T-helper 2 cell treated with Interferon-gamma antibody and Interleukin-4, amounts not matched to agents 100 ng/mL and 5 ng/mL, for 36 hours (primary cell): Measurements from ENCODE around the gene TSPAN9. TPM values are rescaled to one million over a fixed set of nuclear protein-coding genes. Genes with fewer than 3 reads are reported as not detected.

Experiments used
- intact Hi-C: fragments of 100-400 bp; cut with micrococcal nuclease; formaldehyde crosslinking; loops from one replicate; pipeline ENCODE4 v1.15.1; 2023
- total RNA-seq: library from RNA; stranded (reverse); gene quantifications from 2 replicates; pipeline ENCODE4 v1.2.3, GENCODE V29; 2022

Gene TSPAN9
- total RNA-seq, 1 donor from 2014 or later = not detected

DNA sequence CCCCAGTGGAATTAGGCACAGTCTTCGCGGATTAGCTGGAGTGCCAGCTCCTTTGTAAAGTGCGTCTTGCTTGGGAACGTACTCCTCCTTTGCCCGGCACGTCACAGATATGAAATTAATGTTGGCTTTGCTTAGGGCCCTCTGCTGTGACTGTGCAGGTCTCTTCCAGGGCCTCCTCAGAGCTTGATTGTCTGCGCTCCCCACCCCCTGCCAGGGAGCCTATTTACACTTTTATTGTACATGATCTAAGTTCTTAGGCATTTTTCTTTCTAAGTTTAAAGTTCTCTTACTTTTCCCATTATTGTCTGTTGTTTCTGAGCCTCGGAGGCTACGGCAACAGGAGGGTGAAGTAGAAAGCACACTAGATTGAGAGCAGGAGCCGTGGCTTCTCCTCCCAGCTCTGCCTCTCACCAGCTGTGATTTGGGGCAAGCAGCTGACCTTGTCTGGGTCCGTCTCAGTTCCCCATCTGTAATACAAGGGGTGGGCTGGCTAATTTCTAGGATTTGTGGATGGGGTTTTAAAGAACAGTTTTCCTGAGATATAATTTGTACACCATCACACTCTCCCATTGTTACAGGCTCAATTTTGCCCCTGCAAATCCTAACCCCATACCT lies 81.8 kb downstream of the TSPAN9 start:
- intact Hi-C loops = no loop called here

- intact Hi-C loops = no loop called here
Measured at GRCh38 chr12:3160081-3160480, 82.9 kb downstream of the TSPAN9 start.

DNA sequence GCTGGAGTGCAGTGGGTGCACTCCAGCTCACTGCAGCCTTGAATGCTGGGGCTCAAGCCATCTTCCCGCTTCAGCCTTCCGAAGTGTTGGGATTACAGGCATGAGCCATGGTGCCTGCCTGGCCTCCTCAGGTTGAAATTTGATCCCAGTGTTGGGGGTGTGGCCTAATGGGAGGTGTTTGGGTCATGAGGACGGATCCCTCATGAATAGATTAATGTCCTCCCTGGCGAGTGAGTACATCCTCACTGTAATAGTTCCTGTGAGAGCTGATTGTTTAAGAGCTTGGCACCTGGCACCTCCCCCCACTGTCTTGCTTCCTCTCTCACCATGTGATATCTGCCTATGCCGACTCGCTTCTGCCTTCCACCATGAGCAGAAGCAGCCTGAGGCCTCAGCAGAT lies 84.7 kb downstream of the TSPAN9 start:
- intact Hi-C loops = no loop called here

DNA sequence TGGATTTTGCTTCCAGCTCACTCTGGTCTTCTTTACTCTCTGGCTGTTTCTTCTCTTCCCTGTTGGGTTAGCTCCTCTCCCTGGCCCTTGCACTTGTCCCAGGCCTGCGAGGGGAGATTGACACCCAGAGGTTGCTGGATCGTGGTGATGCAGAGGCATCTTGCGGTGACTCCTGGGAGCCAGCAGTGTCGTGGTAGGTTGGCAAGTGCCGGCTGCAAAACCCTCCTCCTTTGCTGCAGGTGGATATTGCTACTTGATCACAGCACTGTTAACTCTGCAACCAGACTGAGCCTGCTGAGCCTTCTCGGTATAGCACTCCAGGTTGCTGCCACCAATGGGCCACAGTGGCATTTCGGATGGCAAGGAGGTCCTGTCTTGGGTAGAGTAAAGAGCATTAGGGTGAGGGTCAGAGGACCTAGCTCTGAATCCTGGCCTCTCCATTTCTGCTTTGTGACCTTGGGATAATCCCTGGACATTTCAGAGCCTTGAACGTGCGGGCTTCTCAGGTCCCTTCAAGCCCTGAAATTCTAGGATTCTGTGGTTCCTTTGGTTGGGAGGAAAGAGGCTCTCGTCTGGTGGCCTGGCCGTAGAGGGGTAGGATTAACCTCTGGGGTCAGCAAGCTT lies 87.4 kb downstream of the TSPAN9 start:
- intact Hi-C loops = no loop called here

- intact Hi-C loops = no loop called here
Measured at GRCh38 chr12:3165078-3165980, 88.2 kb downstream of the TSPAN9 start.

DNA sequence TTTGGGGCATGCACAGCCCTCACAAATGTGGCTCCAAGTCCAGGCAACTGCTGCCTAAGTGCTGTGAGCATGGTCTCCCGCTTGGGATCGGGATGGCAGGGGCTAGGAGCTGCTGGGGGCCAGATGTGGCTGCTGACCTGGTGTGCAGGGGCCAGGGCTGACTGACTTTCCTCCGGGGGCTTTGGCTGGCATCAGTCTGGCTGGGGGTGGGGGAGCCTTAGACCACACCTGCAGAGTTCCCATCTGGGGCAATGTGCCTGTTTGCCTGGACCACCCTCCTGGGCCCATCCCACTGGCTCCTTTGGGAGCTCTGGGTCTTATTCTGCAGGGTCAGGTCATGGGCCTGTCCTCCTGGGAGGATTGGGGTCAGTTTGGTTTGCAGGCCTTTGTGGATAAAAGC lies 90.5 kb downstream of the TSPAN9 start:
- intact Hi-C loops = no loop called here

DNA sequence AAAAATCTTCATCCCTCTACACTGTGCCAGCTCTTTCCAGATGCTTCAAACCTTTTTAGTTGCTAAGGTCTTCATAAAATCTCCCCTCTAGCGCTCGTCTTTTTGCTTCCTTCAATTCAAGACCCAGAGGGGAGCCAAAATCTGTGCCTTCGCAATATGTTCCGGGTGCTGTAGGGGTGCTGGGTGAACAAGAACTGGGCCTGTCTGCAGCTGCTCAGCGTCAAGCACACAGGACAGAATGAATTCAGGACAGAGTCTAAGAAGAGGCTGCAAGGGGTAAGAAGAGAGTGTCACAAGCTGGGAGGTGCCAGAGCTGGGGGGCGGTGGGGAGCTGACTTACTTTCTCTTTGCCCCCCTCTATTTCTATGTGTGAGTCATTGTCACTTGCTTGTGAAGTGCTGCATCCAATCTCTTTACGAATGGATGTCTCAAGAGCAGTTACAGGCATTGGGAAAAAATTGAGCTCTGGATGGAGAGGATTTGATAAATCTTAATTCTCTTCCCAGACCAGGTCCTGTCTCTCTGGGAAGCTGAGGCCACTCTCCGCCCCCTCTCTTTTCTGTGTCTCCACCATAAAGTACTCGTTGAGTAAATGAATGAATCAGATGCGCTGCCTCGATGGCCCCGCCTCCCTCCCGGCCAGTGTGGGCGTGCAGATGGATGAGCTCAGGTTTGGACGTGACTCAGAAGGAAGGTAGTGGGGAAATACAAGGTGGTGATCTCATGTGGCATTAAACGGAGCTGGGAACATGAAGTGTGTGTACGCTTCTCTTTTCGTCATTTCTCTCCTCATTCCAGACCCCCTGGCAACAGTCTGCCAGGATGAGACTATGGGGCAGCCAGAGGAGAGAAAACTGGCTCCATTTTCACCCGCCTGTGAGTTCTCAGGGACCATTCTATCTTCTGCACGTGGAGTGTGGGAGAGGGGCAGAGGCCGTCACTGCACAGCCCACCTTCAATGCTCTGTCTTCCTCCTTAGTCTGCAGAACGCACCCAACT lies 91.3 kb downstream of the TSPAN9 start:
- intact Hi-C loops = no loop called here

DNA sequence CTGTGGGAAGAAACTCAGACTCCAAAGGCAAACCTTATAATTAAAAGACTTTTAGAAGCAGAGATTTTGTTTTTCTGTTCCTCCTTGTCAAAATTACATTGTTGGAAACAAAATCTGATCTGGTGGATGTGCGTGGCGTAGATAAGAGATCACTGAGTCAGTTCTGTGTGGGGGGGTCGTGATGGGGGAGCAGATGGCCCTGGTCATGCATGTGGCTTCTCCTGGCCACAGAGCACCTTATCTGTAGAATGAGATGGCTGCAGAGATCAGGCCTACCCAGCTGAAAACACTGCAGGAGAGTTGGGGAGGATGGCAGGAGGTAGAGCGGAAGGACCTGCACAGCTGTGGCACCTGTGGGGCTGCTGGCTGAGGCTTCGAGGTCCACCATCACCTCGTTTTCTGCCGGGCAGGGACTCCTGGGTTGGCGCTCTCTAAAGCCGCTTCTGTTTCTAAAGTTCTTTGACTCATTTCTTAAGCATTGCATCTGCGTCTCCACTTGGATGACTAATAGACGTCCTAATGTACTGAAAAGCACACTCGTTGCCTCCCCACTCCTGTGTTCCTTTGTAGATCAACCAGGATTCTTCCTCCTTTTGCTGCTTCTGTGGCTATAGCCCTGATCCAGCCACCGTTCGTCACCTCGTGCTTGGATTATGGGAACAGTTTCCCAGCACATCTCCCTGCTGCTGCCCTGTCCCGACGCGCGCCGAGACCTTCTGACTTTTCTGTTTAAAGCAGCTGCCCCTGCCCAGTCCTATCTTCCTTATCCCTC lies 93.4 kb downstream of the TSPAN9 start:
- intact Hi-C loops = no loop called here

- intact Hi-C loops = no loop called here
Measured at GRCh38 chr12:3171195-3171591, 94.0 kb downstream of the TSPAN9 start.

DNA sequence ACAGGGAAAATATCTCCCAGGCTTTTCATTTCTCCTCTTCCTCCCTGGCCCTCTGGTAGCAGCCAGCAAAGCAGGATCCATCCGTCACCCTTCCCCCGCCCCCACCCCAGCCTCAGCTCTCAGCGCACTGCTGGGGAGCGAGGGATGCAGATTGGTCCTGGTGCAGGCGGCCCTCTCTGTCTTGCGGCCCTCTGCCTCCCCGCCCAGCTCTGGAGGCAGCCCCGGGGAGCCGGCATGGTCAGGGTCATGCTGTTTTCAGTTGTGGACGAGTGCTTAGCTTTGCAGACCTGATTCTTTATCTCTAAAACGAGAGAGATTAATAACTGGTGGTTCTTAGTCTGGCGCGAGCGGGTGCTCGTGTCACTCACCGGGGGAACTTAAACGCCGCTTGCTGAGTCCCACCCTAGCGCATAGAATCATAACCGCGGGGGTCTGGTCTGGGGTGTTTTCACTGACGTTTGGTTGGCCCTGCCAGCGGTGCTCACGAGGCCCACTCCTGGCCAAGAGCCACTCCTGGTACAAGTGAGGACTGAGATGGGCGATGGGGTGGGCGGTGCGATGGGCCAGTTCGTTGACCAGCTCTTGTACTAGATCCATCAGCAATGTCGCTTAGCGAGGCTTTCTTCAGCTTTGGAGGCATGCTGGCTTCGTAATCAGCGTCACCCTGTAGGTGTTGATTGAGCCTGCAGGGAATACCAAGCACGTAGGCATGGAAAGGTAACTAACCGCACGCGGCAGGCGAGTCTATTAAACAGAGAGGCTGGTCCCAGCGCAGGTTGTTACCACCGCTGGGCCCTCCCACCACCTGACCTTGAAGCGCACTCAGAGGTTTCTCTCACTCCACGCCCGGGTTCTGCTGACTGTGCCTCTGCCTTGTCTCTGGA lies 95.2 kb downstream of the TSPAN9 start:
- intact Hi-C loops = no loop called here

DNA sequence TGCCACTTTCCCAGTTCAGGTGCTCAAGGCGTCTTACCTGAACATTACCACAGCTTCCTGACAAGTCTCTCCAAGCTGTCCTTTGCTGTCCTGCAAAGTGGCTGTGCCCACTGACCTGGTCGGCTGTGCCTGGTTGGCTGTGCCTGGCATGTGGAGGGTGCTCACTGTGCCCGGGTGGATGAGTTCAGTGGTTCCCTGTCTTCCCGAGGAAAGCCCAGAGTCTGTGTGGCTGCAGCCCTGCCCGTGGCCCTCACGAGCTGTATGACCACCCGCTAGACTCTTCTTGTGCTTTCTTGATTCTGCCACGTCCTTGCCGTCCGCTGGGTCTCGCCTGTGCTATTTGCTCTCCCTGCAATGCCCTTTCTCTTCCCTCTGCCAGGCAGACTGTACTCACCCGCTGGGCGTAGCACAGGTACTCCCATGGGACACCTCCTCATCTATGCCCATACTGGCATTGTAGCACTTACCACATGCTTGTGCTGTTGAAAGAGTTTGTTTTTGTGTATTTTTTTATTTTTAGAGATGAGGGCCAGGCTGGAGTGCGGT lies 95.9 kb downstream of the TSPAN9 start:
- intact Hi-C loops = no loop called here

DNA sequence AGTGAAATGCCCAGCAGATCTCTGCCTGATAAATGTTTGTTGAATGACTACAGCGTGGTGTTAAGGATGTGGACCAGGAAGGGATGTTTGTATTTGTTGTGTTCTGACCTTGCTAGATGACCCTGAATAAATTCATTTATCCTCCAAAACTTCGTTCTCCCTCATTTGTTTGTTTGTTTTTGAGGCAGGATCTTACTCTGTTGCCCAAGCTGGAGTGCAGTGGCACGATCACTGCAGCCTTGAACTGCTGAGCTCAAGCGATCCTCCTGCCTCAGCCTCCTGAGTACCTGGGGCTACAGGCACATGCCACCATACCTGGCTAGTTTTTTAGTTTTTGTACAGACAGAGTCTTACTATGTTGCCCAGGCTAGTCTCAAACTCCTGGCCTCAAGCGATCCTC lies 96.7 kb downstream of the TSPAN9 start:
- intact Hi-C loops = no loop called here

DNA sequence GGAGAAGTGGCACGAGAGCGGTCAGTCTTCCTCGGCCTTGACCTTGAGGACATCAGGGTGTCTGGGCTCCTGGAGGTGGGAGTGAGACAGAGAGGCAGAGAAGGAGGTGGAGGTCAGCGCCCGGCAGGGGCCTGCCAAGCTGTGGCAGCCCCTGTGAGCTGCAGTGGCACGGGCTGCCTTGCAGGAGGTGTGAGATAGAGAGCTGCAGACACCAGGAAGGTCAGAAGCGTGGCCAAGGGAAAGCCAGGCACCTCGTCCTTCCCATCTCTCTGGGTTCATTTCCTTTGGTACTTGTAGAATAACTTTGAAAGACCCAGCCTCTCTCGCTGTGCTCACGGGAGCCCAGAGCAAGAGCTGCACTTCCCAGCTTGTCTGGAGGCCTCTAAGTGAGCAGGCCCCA lies 98.1 kb downstream of the TSPAN9 start:
- intact Hi-C loops = no loop called here

DNA sequence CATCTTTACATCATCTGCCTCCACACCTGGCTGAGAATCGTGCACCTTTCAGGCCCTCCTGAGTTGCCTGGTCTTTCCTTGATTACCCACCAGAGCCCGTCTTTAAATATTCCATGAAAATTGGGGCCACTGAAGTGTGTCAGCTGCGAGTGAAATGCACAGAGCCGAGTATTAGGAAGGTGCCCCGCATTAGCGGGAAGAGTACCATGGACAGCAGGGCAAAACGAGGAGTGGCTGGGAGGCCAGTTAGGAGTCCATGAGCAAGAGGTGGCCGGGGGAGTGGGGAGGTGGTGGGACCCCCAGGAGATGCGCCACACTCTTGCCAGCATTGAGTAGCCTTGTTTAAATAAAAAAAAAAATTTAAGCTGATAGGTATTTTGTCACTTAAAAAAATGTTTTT lies 99.6 kb downstream of the TSPAN9 start:
- intact Hi-C loops = no loop called here

- intact Hi-C loops = no loop called here
Measured at GRCh38 chr12:3177778-3178425, 100.7 kb downstream of the TSPAN9 start.

DNA sequence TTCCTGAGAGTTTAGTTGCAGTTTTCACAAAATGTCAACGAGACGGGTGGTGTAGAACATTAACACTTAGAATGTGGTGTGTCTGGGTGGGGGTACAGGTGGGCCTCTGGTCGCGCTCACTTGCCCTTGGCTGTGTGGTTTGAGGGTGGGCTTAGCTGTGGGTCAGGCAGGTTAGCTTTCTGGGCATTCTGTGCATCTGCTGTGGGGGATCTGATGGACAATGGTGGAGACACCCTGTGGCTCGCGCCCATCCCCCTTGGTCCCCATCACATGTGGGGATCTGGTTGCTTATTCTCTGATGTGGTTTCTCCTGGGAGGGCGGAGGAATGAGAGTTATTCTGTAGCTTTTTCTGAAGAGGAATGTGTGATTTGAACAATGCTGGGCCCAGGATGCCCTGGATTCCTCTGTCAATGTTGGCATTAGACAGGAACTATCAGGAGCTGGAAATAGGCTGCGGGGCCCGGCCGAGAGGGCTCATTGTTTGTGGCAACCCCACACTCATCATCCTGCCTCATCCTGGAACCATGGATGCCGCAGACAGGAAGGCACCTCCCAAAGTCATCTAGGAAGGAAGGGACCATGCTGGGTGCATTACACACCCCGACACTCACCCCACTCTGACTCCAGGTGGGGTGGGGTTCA lies 101.6 kb downstream of the TSPAN9 start:
- intact Hi-C loops = no loop called here

- intact Hi-C loops = no loop called here
Measured at GRCh38 chr12:3179731-3180130, 102.6 kb downstream of the TSPAN9 start.

- intact Hi-C loops = no loop called here
Measured at GRCh38 chr12:3182426-3182825, 105.2 kb downstream of the TSPAN9 start.
